ENCODE data around the gene CDC7.

The CDC7 gene

DNA sequence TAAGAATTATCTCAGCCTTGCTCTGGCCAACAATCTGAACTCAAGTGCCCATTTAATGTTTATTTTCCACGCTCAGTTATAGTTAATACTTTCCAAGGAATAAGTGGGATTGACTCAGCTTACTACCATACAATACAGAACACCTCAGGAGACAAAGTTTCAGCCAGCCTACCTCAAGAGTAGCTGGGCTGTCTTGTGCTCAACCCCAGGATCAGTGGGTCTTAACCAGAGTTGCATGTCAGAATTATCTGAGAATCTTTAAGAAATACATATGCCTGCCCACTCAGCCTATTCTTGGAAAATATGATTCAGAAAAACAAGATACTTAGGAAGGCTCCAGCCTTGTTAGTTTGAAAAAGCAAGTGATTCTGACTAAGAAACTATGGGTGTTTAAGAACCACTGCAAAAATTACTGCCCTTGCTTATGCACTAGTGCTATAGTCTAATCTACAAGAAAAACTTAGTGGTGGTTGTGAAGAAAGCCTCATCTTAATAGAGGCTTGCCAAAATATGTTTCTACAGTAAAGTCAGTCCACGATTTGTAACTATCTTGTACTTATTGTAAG lies 20.4 kb downstream of the CDC7 start:
- DNase-seq (ENCODE audit: low spot score) = no peak
- in situ Hi-C loops (cut with MboI; ENCODE audit: low pct_unique_long_range_greater_than_20kb, low sequenced_read_pairs, unreplicated experiment) = loop anchor here (25.0 kb wide), 2 partner anchors 366 to 1091 kb away; partner anchors contain the start of gene TGFBR3
- TF ChIP-seq, protein P1, sequence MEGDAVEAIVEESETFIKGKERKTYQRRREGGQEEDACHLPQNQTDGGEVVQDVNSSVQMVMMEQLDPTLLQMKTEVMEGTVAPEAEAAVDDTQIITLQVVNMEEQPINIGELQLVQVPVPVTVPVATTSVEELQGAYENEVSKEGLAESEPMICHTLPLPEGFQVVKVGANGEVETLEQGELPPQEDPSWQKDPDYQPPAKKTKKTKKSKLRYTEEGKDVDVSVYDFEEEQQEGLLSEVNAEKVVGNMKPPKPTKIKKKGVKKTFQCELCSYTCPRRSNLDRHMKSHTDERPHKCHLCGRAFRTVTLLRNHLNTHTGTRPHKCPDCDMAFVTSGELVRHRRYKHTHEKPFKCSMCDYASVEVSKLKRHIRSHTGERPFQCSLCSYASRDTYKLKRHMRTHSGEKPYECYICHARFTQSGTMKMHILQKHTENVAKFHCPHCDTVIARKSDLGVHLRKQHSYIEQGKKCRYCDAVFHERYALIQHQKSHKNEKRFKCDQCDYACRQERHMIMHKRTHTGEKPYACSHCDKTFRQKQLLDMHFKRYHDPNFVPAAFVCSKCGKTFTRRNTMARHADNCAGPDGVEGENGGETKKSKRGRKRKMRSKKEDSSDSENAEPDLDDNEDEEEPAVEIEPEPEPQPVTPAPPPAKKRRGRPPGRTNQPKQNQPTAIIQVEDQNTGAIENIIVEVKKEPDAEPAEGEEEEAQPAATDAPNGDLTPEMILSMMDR (IDR thresholded peaks at IDR 0.05; ENCODE audit: extremely low read depth, insufficient read depth, missing control alignments) = no peak

- DNase-seq (ENCODE audit: low spot score) = no peak
- TF ChIP-seq, protein P1 (IDR thresholded peaks at IDR 0.05; ENCODE audit: extremely low read depth, insufficient read depth, missing control alignments) = no peak
- in situ Hi-C loops (cut with MboI; ENCODE audit: low pct_unique_long_range_greater_than_20kb, low sequenced_read_pairs, unreplicated experiment) = loop anchor here (25.0 kb wide), 2 partner anchors 364 to 1089 kb away; partner anchors contain the start of gene TGFBR3
Measured at GRCh38 chr1:91523482-91523881, 22.8 kb downstream of the CDC7 start.

- no peak for DNase-seq (ENCODE audit: low spot score)
- TF ChIP-seq, protein P1 (IDR thresholded peaks at IDR 0.05; ENCODE audit: extremely low read depth, insufficient read depth, missing control alignments) = no peak
- in situ Hi-C loops (cut with MboI; ENCODE audit: low pct_unique_long_range_greater_than_20kb, low sequenced_read_pairs, unreplicated experiment) = no loop called here
Measured at GRCh38 chr1:91526496-91526895, 25.8 kb downstream of the CDC7 start.

GRCh38 chr1:91527266-91527765 lies 26.7 kb downstream of the CDC7 start:
- TF ChIP-seq, protein P1 (IDR thresholded peaks at IDR 0.05; ENCODE audit: extremely low read depth, insufficient read depth, missing control alignments) = no peak
- no peak for DNase-seq (ENCODE audit: low spot score)
- in situ Hi-C loops (cut with MboI; ENCODE audit: low pct_unique_long_range_greater_than_20kb, low sequenced_read_pairs, unreplicated experiment) = no loop called here

DNA sequence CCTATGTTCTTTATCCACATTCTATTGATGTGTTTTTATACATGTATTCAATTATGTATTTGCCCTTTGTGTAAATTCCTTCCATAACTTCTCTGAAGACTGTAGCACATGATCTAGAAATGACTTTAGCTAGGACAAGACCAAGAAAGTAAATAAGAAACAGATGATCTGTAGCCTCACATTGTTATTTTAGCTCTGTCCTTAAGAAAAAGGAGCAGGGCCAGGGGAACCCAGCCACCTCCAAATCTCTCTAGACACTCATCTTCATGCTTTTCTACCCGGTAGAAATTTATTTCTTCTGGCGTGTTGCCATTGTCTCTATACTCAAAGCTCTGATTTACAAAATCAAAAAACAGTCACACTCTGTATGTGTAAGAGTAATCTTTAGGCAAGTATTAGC lies 27.1 kb downstream of the CDC7 start:
- TF ChIP-seq, protein P1 (IDR thresholded peaks at IDR 0.05; ENCODE audit: extremely low read depth, insufficient read depth, missing control alignments) = no peak
- in situ Hi-C loops (cut with MboI; ENCODE audit: low pct_unique_long_range_greater_than_20kb, low sequenced_read_pairs, unreplicated experiment) = no loop called here
- no peak for DNase-seq (ENCODE audit: low spot score)

DNA sequence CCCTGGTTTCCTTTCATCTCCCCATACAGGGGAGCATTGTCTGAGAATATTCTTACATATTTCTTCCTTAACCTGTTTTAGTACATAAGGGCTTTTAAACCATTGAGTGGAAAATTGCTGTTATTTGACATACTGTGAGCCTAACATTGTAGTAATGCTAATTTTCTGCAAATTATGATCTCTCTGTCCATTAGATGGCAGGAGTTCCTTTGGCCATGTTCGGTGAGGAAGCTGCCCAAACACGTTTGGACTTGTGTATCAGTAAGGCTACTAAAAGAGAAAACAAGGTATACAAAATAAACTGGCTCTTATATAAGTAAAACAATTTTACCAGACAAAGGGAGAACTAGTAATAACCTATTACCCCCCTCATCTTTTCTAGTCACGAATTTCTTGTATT lies 29.2 kb downstream of the CDC7 start:
- in situ Hi-C loops (cut with MboI; ENCODE audit: low pct_unique_long_range_greater_than_20kb, low sequenced_read_pairs, unreplicated experiment) = no loop called here
- no peak for DNase-seq (ENCODE audit: low spot score)
- TF ChIP-seq, protein P1 (IDR thresholded peaks at IDR 0.05; ENCODE audit: extremely low read depth, insufficient read depth, missing control alignments) = peak; percentile 47

Measured in GM13977 (cell line).